Non-pigmented ciliary epithelial cell (primary cell): ENCODE results near the gene ZNF808.
"Not testable (repeated sequence)": the region's sequence is repeated elsewhere in the genome, so short reads cannot be mapped to it uniquely, and the experiment has no call there.

Source experiments
- DNase-seq: peaks from one replicate; pipeline ENCODE4 v3.0.0-alpha.2; 2010; ENCODE audit warnings: low read depth

Gene ZNF808

GRCh38 chr19:52593441-52593840 lies 66.0 kb downstream of the ZNF808 start:
- not testable (repeated sequence) for DNase-seq

DNA sequence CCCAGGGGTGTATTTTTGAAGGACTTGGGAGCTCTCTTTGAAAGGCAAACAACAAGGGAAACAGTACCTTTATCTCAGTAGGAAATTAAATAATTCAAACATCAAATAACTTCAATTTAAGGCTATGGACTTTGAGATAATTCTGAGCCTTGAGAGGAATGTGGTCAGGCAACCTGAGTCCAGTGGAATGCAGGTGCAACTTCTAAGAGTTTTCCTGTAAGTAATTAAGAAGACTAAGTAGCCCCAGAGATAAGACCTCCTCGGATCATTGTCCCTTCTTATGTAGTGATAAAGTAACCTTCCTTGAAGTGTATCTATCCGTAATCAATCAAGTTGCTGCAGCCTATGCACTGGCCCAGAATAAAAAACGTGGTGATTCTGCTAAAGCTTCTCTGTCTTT lies 71.8 kb downstream of the ZNF808 start:
- no peak for DNase-seq

GRCh38 chr19:52600639-52601024 lies 73.2 kb downstream of the ZNF808 start:
- no peak for DNase-seq

DNA sequence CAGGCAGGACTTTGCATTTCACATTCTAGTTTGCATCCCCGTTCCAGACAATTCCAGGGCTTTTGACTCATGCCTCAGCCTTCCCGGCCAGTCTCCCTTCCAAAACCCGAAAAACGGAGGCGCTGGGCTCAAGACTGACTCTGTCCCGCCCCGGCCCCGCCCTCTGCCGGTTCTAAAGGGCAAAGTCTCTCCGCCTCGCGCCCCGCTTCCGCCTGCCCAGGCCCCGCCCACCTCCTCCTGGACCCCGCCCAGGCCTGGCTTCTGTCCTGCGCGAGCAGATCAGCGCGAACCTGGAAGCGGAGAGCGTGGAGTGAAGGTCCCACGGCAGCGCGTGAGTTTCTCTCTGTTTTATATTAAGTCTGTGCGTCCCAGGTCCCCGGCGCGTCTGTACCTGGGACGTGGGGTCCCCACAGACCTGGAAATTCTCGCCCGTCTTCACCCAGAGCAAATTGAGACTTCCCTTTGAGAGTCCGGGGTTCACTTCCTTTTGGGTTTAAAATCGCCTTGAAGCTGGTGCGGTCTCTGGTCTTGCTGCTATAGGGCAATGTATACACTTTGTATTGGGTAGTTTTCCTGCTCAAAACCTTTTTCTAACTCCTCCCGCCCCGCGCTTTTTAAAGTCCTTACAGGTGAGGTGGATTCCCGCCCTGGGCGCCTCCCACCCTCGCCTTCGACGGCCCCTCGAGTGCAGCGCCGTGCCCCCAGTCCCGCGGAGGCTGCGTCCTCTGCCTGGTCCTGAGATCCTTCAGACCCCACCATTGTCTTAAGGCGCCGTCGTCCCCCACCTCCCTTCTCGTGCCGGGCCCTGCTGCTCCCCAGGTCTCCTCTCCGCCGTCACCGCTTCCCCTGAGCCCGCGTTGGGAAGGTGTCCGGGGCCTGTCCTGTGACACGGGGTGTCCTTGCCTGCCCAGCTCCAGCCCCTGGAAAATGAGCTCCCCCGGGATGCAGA lies 73.8 kb downstream of the ZNF808 start:
- peak; percentile 38 for DNase-seq

DNA sequence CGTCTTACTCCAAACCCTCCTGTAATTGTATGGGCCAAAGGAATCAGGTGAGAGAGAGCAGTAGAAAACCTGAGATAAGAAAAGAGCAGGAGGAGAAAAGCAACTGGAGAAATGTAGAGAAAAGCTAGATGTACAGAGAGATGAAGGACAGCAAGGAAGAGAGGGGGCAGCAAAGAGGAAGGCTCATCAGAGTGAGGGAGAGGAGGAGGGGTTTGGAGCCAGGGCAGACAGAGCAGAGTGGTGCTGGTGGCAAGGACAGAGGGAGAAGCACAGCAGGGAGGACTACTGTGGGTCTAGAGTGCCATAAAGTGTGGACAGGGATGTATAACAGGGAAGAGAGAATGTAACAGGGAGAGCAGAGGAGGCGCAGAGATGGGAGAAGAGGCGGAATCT lies 74.5 kb downstream of the ZNF808 start:
- not testable (repeated sequence) for DNase-seq

GRCh38 chr19:52602941-52603340 lies 75.5 kb downstream of the ZNF808 start:
- no peak for DNase-seq

- peak; percentile 22 for DNase-seq
These were observed 76.2 kb downstream of the ZNF808 start for GRCh38 chr19:52603558-52604207.
